Peyer's patch (tissue), 4 donors: ENCODE measurements around the gene ATN1. TPM values are rescaled to one million over a fixed set of nuclear protein-coding genes. Genes with fewer than 3 reads are reported as not detected.
"Not testable (repeated sequence)": the region's sequence is repeated elsewhere in the genome, so short reads cannot be mapped to it uniquely, and the experiment has no call there.

Experiments used
- DNase-seq, 3 donors: peaks; one replicate each; pipeline ENCODE4 v3.0.0-alpha.2; 2017 to 2019
- H3K27ac ChIP-seq, 4 donors: fragments of 200-600 bp; sonication (generic); one replicate each; pipeline ENCODE4 v1.5.1; 2016 to 2019
- H3K27me3 ChIP-seq, 2 donors: fragments of 200-600 bp; sonication (generic); one replicate each; pipeline ENCODE4 v1.5.1; 2019
- H3K36me3 ChIP-seq, 3 donors: fragments of 200-600 bp; sonication (generic); one replicate each; pipeline ENCODE4 v1.5.1; 2016 to 2019
- H3K4me1 ChIP-seq, 4 donors: fragments of 200-600 bp; sonication (generic); one replicate each; pipeline ENCODE4 v1.5.1; 2016 to 2019
- H3K4me3 ChIP-seq, 4 donors: fragments of 200-600 bp; sonication (generic); 1 replicate in 3 of 4; 2 replicates in 1 of 4; pipeline ENCODE4 v1.5.1; 2016 to 2019; ENCODE audit warnings: mild to moderate bottlenecking in 1 of 4
- H3K9me3 ChIP-seq, 4 donors: fragments of 200-600 bp; sonication (generic); one replicate each; pipeline ENCODE4 v1.5.1; 2016 to 2019; ENCODE audit warnings: mild to moderate bottlenecking in 1 of 4
- CTCF ChIP-seq, 6 experiments: fragments of 450-650 bp in 4 of 6; fragments of 200-600 bp in 2 of 6; sonication (generic) in 1 of 6; IDR thresholded peaks; one replicate each; pipeline ENCODE4 v1.5.1; 2017 to 2019; ENCODE audit warnings: antibody characterized with exemption in 6 of 6, mild to moderate bottlenecking in 3 of 6, moderate library complexity in 1 of 6
- POLR2A ChIP-seq, 2 donors: fragments of 450-650 bp; IDR thresholded peaks; one replicate each; pipeline ENCODE4 v1.5.1; 2017; ENCODE audit warnings: antibody characterized with exemption in 2 of 2, mild to moderate bottlenecking in 2 of 2, moderate library complexity in 2 of 2
- total RNA-seq, 4 donors: library from RNA; depleted of rRNA; stranded (reverse); fragments of >200 nt; gene quantifications; one replicate each; pipeline ENCODE4 v1.1.0, GENCODE V29; 2016

Gene ATN1
- 100 to 1,000 TPM in 3 of 4 donors, 10 to 100 TPM in 1; 77.6 to 337 (median 125) TPM for total RNA-seq

- TF ChIP-seq CTCF (IDR thresholded peaks at IDR 0.05) (no peak), POLR2A (IDR thresholded peaks at IDR 0.05) (peak in 1 of 2 donors; percentile 49)
- Histone ChIP-seq H3K4me1 (peaks cover 8 to 73% (median 15%) of the 10 kb centered on the region in 4 donors), H3K36me3 (no peaks in the 10 kb centered on the region), H3K4me3 (peak within 1 kb of the TSS; percentile 68 to 98 (median 84)), H3K27ac (peak within 1 kb of the TSS; percentile 92 to 95 (median 94)), H3K27me3 (no peaks in the 10 kb centered on the region), H3K9me3 (no peaks in the 10 kb centered on the region)
- peak in 2 of 3 donors; percentile 78 to 82 for DNase-seq
Measured at GRCh38 chr12:6927379-6928021, at the start of gene ATN1. TSS of gene ATN1 (plus strand) at chr12:6927959. CDS start at chr12:6934002, 6,043 bp downstream.

GRCh38 chr12:6879824-6880223 is 47.9 kb upstream of the ATN1 start:
- H3K4me1 ChIP-seq, H3K27ac ChIP-seq, H3K27me3 ChIP-seq, H3K4me3 ChIP-seq, DNase-seq, H3K9me3 ChIP-seq: not testable (repeated sequence)
- H3K36me3 ChIP-seq, result peaks cover 0 to 12% (median 0%) of the 10 kb centered on the region in 3 donors

- no peak for DNase-seq
- H3K4me1 ChIP-seq, result peaks cover 0 to 4% (median 2%) of the 10 kb centered on the region in 4 donors
- no peaks in the 10 kb centered on the region for H3K9me3 ChIP-seq
- TF ChIP-seq POLR2A (IDR thresholded peaks at IDR 0.05), result no peak
- TF ChIP-seq CTCF (IDR thresholded peaks at IDR 0.05), result no peak
- H3K4me3 ChIP-seq, result no peak overlapping the region
- peaks cover 0 to 12% (median 0%) of the 10 kb centered on the region in 3 donors for H3K36me3 ChIP-seq
- no peak overlapping the region for H3K27ac ChIP-seq
- no peaks in the 10 kb centered on the region for H3K27me3 ChIP-seq
Measured at GRCh38 chr12:6883252-6883651, 44.5 kb upstream of the ATN1 start.

- peaks cover 0 to 12% (median 0%) of the 10 kb centered on the region in 3 donors for H3K36me3 ChIP-seq
- no peaks in the 10 kb centered on the region for H3K9me3 ChIP-seq
- H3K27me3 ChIP-seq, result no peaks in the 10 kb centered on the region
- peaks cover 0 to 4% (median 2%) of the 10 kb centered on the region in 4 donors for H3K4me1 ChIP-seq
- no peak overlapping the region for H3K4me3 ChIP-seq
- H3K27ac ChIP-seq, result no peak overlapping the region
- no peak for DNase-seq
- TF ChIP-seq CTCF (IDR thresholded peaks at IDR 0.05), result no peak
- TF ChIP-seq POLR2A (IDR thresholded peaks at IDR 0.05), result no peak
Measured at GRCh38 chr12:6883683-6884082, 44.1 kb upstream of the ATN1 start.

GRCh38 chr12:6884539-6884938 is 43.2 kb upstream of the ATN1 start:
- Histone ChIP-seq H3K27me3 (no peaks in the 10 kb centered on the region), H3K4me1 (peaks cover 0 to 4% (median 2%) of the 10 kb centered on the region in 4 donors), H3K36me3 (peaks cover 0 to 12% (median 0%) of the 10 kb centered on the region in 3 donors), H3K4me3 (no peak overlapping the region), H3K9me3 (no peaks in the 10 kb centered on the region), H3K27ac (no peak overlapping the region)
- DNase-seq, result no peak
- no peak for TF ChIP-seq CTCF (IDR thresholded peaks at IDR 0.05)
- TF ChIP-seq POLR2A (IDR thresholded peaks at IDR 0.05), result no peak

GRCh38 chr12:6886206-6886999 is 41.4 kb upstream of the ATN1 start:
- peaks cover 0 to 12% (median 0%) of the 10 kb centered on the region in 3 donors for H3K36me3 ChIP-seq
- not testable (repeated sequence) for DNase-seq, H3K27me3 ChIP-seq, H3K27ac ChIP-seq, H3K9me3 ChIP-seq, H3K4me3 ChIP-seq, H3K4me1 ChIP-seq
